Stimulated activated CD4-positive, alpha-beta T cell treated with anti-CD3 and anti-CD28 coated beads, Interleukin-2, amount 100 ng/mL, for 24 hours (primary cell): Measurements from ENCODE around the gene SLC27A4.
A peak's percentile ranks its signal among the peaks of the same experiment; 100 is the strongest.

Experiments used
- DNase-seq, 2 donors: peaks; one replicate each; pipeline ENCODE4 v3.0.0-alpha.2; 2020

SLC27A4 gene

DNA sequence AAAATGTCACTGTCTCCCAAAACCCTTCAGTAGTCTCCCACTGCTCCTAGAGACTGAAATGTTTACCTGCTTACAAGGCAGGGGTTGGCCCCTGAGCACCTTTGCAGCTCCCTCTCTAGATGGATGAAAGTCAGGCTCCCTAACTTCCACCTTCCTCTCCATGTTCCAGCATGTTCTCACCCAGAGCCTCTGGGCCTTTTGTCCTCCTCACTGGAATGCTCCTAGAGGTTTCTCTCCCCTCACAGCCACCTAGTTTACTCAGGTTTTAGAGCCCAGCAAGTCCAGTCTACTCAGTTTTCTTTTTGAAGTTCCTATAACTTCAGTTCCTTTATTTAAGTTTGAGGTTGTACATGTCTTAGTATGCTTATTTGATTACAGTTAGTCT lies 30.0 kb downstream of the SLC27A4 start:
- no peak for DNase-seq

DNA sequence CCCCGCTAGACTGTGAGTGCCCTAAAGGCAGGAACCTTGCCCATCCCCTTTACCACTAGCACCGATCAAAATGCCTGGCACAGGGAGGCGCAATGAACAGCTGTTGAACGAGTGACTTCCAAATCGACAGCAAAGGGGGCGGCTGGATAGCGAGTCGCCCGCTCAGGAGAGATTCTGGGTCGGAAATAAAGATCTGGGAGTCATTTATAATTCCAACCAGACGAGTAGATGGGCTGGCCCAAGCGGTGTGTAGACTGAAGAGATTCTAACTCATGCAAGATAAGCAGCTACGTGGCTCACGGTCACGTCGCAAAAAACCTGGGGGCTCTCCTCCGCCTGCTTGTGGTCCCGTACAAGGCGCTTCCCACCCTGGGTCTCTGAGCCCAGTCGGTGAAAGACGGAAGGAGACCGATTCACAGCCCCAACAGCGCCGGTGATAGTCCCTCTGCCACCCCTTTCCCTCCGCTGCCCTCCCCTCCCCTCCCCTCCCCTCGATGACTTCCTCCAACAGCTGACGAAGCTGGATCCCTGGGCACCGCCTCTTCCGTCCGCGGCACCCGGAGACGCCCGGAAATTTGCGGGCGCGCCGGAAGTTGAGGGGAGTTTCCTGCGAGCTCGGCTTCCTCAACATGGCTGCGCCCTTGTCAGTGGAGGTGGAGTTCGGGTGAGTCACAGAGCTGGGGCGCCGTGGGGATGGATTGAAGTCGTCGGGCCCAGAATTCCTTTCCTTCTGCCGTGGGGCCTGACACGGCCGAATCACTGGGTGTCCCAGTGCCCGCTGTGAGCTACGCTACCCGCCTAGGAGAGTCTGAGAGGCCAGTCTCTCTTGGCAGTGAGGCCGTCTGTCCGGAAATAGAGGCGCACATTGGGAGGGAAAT lies 30.7 kb downstream of the SLC27A4 start, which contains the start of gene URM1:
Gene URM1 (plus strand): TSS at position 623 of the 878 bp plus-strand sequence. CDS start 7 bp downstream, at position 630.
- DNase-seq, result peak; percentile 96

DNA sequence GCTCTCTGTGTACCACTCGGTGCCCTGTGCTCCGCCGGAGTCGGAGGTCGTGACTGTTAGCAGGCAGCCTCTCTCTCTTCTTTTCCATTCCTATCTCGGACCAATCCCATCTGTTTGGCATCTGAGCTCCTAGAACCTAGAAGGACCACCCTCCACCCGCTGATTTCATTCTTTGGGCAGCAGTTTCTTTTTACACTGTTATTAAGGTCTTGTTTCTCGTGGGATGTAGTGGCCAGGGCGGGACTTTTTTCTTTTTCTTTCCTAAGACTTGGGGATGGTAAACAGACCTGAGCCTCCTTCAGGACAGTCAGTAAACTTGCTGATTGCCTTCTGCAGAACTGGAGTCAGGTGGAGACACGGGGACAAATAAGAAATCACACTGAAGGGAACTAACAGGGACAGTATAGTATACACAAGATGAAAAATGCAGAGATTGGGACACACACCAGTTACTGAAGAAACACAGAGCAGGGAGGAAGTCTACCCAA lies 31.3 kb downstream of the SLC27A4 start:
- no peak for DNase-seq

DNA sequence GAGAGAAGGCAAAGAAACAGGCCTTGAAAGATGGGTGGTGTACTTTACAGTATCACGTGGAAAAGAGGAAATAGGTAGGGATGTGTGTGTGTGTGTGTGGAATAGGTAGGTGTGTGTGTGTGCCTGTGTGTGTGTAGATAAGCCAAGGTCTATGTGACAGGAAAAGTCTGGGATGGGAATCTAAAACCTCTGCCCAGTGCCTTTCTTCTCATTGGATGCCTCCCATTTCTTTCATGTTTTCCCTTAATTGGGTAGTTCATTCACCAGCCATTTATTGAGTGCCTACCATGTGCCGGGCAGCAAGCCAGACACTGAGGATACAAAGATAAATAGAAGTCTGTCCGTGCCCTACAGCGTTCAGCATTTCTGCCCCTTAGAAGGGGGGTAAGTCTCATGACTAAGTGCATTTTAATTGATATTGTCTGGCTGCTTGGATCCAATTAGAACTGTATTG lies 31.9 kb downstream of the SLC27A4 start:
- no peak for DNase-seq

DNA sequence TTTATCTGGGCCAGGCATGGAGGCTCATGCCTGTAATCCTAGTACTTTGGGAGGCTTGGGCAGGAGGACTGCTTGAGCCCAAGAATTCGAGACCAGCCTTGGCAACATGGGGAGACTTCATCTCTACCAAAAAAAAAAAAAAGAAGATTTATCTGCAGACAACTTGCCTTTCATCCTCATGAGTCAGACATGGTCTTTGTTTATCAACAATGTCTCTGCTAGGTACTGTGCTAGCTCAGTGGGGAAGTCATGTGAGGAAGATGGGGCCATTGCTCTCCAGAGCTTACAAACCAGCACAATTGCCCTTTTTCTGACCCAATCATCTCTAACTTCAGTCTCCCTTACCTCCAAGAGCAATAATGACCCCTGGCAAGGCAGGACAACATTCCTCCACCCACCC lies 32.5 kb downstream of the SLC27A4 start:
- no peak for DNase-seq

DNA sequence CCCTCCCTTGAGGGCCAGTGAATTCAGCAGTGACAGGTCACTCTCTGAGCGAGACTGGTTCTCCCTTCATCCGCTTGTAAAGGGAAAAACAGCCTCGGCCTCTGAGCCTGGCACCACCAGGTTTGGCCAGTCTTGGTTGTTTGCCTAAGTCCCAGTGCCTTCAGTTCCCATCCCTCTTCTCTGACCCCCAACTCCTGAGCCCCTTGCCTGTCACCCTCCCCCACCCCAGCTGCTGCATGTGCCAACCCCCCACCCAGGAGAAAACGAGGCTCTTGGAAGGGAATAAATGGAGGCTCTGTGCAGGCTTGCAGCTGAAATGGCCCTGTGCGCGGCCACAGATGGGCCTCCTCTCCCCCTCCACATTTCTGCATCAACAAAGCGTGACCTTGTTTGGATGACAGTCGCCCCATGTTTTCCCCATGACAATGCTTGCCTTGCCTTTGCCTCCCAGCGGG lies 33.9 kb downstream of the SLC27A4 start:
- no peak for DNase-seq

DNA sequence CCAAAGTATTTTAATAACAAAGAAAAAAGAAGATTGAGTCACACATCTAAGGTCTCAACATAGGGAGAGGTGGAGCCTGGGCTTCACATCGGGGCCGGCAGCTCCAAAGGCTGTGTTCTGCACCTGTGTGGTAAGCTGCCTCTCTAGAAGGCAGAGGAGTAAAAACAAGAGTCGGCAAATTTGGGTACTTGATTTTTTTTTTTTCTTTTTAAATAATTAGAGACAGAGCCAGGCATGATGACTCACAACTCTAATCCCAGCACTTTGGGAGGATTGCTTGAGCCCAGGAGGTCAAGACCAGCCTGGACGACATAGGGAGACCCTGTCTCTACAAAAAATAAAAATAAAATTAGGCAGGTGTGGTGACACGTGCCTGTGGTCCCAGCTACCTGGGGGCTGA lies 35.5 kb downstream of the SLC27A4 start:
- DNase-seq, result no peak

DNA sequence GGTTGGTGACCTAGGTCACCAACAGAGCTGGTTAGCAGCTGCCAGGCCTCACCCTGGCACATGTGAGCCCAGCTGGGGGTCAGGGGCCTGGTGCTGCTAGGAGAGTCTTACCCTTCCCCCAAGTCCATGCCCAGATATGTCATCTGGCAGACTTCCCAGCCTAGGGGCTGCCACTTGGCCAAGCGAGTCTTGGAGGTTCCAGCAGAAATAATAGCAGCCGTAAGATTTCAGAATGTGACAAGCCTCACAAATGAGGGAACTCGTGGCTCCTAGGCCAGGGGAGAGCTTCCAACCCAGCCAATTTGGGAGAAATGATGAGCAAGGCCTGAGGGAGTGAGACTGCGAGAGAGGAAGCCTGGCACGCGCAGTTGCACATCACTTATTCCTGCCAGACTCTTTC lies 41.9 kb downstream of the SLC27A4 start:
- DNase-seq, result no peak

DNA sequence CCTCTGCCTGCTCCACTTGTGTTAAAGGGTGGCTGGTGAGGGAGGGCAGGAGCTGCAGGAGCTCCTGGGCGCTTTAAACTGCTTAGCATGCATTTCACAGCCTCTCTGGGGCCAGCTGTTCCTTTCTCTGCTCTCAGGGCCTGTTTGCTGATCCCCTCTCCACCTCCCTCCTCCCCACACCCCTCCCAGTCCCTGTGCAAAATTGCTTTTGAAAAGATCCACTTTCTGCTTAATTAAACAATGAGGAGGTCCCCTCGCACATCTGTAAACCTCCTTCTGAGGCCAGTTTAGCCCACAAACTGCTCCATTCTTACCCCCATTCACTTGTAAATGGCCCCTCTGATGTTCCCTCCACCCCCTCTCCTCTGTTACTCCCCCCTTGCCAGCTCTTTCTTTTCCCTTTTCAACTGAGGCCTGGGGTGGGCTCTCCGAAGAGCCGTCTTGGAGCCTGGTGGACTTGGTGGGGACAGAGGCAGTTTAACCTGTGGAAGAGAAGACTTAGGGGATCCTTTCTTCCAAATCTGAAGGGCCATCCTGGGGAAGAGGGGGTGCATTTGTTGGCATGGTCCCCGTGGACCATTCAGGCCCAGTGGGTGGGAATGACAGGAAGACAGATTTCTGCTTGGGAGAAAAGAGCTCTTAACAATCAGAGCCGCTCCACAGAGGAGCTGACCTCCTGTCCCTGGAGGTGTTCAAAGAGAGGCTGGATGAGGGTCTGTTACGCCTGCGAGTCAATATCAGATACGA lies 42.9 kb downstream of the SLC27A4 start:
- no peak for DNase-seq

DNA sequence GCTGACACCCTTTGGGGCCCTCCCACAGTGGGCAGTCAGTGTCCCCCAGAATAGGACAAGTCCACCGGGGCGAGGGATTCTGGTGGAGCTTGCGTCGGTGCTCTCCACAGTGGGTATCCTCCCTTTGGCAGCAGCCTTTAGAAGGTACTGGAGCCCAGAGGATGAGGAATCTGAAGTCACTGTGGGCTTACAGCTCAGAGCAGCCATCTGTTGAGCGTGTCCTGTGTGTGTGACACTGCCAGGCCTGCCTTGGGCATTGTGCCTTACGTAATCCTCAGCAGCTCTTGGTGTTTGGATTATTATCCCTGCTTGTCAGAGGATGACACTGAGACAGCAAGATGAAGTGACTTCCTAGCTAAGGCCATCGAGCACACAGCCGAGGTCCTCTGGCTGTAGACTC lies 43.5 kb downstream of the SLC27A4 start:
- no peak for DNase-seq

DNA sequence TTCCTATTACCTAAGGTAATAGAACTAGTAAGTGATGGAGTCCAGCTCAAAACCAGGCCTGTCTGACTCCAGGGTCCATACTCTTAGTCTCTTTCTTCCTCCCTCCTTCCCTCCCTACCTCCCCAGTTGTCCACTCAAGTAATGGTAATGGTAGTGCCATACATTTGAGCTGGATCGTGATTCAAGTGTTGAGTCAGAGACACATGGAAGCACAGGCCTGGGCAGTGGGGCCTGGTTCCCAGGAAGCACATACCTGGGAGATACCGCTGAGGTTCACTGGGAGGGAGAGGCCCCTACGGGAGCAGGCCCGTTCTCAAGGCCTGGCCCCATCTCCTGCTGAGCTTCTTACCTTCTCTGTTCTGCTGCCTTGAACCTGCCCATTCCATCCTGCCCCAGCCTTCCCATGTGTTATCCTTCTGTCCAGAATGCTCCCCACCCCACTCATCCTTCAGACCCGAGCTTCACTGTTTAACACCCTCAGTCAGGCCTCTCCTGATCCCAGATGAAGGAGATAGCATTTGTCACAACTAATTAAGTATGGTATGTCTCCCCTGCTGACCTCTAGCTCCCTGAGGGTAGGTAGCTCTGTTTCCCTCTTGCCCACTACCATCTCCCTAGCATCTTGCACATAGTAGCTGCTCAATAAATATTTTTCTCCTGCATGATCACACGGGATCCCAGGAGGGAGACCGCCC lies 44.6 kb downstream of the SLC27A4 start:
- DNase-seq, result no peak

DNA sequence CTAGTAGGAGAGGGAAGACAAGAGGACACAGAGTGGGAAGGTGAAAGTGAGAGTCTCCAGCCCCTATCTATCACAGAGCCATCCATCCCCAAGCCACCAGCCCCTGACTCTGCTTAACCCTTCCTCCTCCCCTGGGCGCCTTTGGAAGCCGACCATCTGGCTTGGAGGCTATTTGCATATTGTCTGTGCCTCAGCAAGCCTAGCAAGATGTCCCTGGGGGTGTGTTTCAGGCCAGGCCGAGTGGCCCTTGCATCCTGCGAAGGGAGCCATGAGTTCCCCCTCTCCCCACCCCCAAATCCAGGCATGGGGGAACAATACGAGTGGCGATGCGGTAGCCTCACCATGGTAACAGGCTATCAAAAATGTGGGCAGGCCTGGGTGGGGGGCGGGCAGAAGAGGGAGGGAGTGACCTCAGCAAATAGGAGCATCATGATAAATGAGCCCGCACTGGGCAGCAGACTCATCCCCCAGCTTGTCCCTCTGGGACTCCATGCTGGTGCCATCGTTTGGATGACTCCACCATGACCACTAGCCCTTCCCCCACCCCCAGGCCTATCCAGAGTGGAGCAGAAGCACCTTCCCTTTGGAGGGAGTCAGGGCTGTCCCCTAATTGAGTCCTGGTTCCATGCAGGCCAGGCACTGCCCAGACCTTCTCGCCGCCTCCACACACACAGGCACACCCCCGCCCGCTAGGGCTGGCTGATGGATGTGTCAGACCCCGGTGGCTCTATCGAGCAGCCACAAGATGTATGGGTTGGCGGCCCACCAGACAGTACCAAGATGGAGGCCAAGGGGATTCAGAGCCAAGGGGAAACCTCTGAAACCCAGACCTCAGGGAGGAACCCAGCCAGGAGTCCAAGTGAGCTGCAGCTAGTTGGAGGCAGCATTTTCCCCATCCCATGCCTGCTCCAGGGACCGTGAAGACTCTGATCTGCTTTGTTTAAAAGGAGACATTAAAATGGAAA lies 45.5 kb downstream of the SLC27A4 start:
- DNase-seq, result no peak

DNA sequence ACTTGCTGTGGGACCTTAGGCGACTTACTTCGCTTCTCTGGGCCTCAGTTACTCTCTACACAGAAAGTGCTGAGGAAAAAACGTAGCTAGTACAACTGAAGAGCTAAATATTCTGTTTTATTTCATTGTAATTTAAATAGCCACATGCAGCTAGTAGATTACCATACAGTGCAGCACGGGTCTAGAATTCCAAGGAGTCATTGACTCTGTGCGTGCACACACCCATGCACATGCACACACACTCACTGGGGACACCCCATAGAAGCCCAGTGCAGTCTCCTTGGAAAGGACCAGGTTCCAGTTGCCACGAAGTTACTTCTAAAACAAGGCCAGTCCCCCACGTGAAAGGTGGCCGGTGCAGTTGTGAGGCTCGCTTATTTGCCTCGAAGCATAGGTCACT lies 47.8 kb downstream of the SLC27A4 start:
- no peak for DNase-seq

DNA sequence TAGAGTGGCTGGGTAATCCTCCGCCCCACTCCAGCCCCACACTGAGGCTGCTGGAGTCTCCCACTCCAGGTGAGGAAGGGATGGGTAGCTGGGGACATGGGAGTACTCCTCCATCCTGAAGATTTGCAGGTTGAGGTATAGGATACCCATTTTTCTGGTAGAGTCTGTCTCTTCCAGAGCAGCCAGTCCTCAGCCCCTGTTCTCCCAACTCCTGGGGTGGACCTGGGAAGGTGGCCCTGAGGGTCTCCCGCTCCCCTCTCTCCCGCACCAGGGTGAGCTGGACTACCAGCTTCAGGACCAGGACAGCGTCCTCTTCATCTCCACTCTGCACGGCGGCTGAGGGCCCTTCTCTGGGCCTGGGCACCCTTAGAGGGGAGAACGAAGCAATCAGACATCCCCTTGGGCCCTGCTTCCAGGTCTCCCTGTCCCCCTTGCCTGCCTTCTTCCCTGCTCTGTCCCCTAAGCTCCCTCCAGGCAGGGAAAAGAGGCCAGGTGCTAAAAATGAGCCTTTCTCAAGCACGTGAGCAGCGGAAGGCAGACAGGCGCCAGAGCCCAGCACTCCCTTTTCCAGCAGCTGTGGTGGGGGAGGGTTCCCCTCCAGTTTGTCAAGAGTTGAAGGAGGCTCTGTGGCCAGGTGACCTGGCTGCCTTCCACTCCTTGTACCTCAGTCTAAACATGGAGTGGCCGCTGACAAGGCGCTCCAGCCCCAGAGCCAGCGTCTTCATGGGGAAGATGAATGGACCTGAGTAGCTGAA lies 49.2 kb downstream of the SLC27A4 start:
- no peak for DNase-seq

DNA sequence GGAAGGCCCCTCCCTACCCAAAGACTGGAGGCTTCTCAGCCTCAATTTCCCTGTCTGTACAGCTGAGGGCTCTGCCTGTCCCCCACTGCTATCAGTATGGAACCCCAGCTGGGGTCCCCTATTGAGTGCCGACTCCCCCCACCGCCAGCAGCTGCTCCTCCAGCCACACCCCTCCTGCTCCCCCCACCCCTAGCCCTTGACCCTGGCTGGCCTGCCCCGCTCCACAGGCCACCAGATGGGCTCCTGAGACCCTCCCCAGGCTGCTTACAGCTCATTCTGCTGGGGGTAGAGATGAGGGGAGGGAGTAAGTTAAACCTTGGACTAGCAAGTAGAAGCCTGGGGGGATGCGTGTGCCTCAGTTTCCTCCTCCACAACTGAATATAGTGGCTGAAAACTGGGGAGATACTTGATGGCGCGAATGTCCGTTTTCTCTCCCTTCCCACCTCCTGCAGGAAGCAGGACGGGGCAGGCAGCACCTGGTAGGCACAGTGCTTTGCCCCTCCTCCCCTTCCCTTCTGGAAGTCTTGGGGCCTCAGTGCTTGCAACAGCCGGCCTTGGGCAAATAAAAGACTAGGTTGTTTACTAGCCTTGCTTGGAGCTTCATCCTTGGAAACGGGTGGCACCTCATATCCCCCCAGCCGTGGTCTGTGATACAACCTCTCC lies 50.0 kb downstream of the SLC27A4 start:
- DNase-seq, result no peak

DNA sequence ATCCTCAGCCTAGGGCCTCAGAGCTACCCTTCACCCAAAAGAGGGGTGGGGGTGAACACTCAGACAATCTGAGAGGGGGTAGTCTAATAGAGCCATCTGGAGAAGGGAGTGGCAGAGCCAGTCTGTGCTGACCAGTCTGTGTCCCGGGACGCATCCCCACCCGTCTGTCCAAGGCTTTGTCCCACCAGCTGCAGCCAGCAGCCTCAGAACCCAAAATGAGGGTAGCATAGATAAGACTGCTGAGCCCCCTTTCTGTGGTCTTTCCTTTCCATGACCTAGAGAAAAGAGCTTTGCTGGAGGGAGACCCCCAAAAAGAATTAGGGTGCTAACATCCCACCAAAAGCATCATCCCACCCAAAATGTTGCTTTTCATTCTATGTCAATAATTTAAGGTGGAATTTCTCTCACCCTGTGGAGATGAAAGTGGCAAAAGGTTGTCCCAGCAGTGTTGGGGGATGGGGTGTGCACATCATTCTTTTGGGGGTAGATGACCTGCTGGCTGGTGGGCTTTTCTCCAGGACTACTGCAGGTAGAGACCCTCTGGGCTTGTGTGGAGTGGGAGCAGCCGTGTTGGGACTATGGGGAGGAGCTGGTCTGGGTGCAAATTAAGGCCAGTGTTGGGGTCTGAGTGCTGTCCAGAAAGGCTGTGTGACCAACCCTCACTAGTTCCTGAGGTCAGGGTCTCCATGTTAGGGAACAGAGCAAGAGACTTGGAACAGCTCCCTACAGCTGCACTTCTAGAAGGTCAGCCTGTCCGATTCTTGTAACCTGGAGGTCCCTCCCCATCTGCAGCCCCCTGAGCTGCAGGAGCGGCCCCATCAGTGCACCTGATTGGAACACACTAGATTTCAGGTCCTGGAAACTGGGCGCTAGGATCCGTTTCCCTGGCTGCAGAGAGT lies 50.7 kb downstream of the SLC27A4 start:
- DNase-seq, result no peak

DNA sequence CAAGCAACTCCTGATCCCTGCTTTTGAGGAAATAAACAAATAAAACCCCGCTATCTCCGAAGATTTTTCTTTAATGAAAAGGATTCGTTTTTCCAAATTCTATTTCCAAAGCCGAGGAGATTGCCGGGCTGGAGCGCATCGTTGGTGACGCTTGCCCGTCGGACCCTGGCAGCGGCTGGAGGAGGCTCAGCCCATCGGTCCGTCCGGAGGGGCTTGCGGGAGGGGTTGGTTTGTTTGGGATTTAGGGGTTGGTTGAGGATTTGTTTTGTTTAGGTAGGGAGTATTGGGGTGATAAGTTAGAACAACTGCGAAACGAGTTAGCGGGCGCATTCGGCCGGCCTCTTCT lies 51.6 kb downstream of the SLC27A4 start:
- no peak for DNase-seq

DNA sequence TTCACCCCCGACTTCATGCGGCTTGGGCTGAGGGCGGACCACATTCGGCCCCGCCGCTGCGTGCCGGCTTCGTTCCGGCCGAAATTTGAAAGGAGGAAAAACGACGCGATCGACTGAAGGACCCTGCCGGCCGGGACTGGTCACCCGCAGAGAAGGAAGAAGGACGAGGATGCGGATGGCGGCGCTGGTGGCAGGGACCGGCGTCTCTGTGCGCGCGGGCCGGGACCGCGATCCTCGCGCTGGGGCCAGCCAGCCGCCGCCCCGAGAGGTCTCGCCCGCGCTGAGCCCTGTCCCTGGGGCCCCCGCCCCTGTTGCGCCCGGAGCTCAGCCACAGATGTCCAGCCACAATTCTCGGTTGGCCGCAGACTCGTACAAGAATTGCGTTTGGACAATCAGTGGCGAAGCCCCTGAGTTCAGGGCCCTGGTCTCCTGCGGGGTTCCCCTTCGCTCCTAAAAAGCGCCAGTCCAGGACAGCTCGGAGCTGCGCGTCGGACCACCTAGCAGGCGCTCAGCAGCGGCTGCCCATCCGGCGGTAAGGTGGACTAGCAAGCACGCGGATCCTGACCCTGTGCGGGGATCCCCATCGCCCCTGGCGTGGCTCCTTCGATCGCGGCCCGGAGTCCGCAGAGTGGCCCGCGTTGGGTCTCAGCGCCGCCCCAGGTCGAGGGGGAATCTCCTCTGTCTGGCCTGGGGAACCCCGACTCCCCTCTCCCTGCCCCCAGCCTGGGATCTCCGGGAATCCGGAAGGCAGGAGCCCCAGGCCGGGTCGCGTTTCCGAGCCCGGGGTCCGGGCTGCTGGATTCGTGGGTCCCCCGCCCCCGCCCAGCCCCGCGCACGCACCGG lies 52.2 kb downstream of the SLC27A4 start:
- no peak for DNase-seq
